MM.1S (cell line): ENCODE results near the gene LRRC18.

Experiments used
- DNase-seq: peaks from one replicate; pipeline ENCODE4 v3.0.0-alpha.2; 2015
- H2AFZ ChIP-seq: fragments of 300-600 bp; sonication (generic); 2 replicates; pipeline ENCODE4 v1.6.0; 2016; ENCODE audit warnings: antibody characterized with exemption, low read length
- H3F3A ChIP-seq: fragments of 300-600 bp; sonication (generic); 2 replicates; pipeline ENCODE4 v1.6.1; 2016; ENCODE audit warnings: mild to moderate bottlenecking, antibody characterized with exemption, low read length, moderate library complexity, mixed read lengths; ENCODE audit not compliant: insufficient read depth
- H3K27ac ChIP-seq: fragments of 300-600 bp; sonication (generic); 2 replicates; pipeline ENCODE4 v1.5.1; 2016; ENCODE audit warnings: mild to moderate bottlenecking, low read length
- H3K27me3 ChIP-seq: fragments of 300-600 bp; sonication (generic); replicated peaks from 2 replicates; pipeline ENCODE4 v1.6.0; 2016; ENCODE audit warnings: low read length; ENCODE audit not compliant: insufficient read depth
- H3K36me3 ChIP-seq: fragments of 300-600 bp; sonication (generic); replicated peaks from 2 replicates; pipeline ENCODE4 v1.6.1; 2016; ENCODE audit warnings: mild to moderate bottlenecking, low read length, mixed read lengths; ENCODE audit not compliant: insufficient read depth
- H3K4me1 ChIP-seq: fragments of 300-600 bp; sonication (generic); 2 replicates; pipeline ENCODE4 v1.6.1; 2016; ENCODE audit warnings: low read length, mixed read lengths
- H3K4me2 ChIP-seq: fragments of 300-600 bp; sonication (generic); 2 replicates; pipeline ENCODE4 v1.6.0; 2016; ENCODE audit warnings: low read depth, low read length
- H3K4me3 ChIP-seq: fragments of 300-600 bp; sonication (generic); 2 replicates; pipeline ENCODE4 v1.5.1; 2016; ENCODE audit warnings: low read length, mixed read lengths
- H3K79me2 ChIP-seq: fragments of 300-600 bp; sonication (generic); 2 replicates; pipeline ENCODE4 v1.6.1; 2016; ENCODE audit warnings: mixed run types, low read length, mixed read lengths
- H3K9ac ChIP-seq: fragments of 300-600 bp; sonication (generic); 2 replicates; pipeline ENCODE4 v1.6.1; 2016; ENCODE audit warnings: low read length, mixed read lengths
- H3K9me2 ChIP-seq: fragments of 300-600 bp; sonication (generic); replicated peaks from 2 replicates; pipeline ENCODE4 v1.6.1; 2016; ENCODE audit warnings: mild to moderate bottlenecking, low read length, mixed read lengths; ENCODE audit not compliant: insufficient read depth
- H3K9me3 ChIP-seq: fragments of 300-600 bp; sonication (generic); replicated peaks from 2 replicates; pipeline ENCODE4 v1.6.1; 2016; ENCODE audit warnings: mild to moderate bottlenecking, low read length, mixed read lengths; ENCODE audit not compliant: insufficient read depth
- H4K20me1 ChIP-seq: fragments of 300-600 bp; sonication (generic); 2 replicates; pipeline ENCODE4 v1.6.1; 2016; ENCODE audit warnings: mild to moderate bottlenecking, low read length, moderate library complexity, mixed read lengths; ENCODE audit not compliant: insufficient read depth
- CTCF ChIP-seq: fragments of 300-600 bp; sonication (generic); IDR thresholded peaks from 2 replicates; pipeline ENCODE4 v1.5.1; 2016; ENCODE audit warnings: antibody characterized with exemption, low read length, mixed read lengths
- EZH2 ChIP-seq: fragments of 300-600 bp; sonication (generic); optimal IDR thresholded peaks from 2 replicates; pipeline ENCODE3; 2017; ENCODE audit warnings: low read depth, mild to moderate bottlenecking, antibody characterized with exemption, low read length, mixed read lengths
- EZH2phosphoT487 ChIP-seq: fragments of 300-600 bp; sonication (generic); IDR thresholded peaks from 2 replicates; pipeline ENCODE4 v1.6.1; 2018; ENCODE audit warnings: antibody characterized with exemption, low read length

The LRRC18 gene

DNA sequence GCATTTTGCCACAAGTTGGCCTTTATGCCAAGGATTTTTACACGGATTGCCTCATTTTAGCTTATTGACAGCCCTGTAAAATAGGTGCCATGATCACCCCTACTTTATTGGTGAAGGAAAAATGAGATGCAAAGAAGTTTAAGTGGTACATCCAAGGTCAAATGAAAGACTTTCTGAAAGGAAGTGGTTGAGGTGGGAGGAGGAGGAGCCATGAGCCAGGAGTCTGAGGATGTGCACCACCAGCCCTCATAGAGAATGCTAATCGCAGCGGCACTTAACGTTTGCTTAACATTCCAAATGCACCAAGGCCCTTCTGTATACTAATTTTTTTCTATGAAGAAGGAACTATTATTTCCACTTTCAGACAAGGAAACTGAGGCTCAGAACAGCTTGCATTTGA lies 31.0 kb upstream of the LRRC18 start:
- Histone ChIP-seq H3K4me2 (no peak overlapping the region), H3K27me3 (no peaks in the 10 kb centered on the region), H3K79me2 (no peaks in the 10 kb centered on the region), H3K27ac (no peak overlapping the region), H2AFZ (no peak overlapping the region), H3K4me1 (no peaks in the 10 kb centered on the region), H3K4me3 (no peak overlapping the region), H3K9ac (no peak overlapping the region), H3F3A (no peaks in the 10 kb centered on the region), H4K20me1 (no peaks in the 10 kb centered on the region), H3K9me3 (no peaks in the 10 kb centered on the region), H3K9me2 (no peaks in the 10 kb centered on the region), H3K36me3 (no peaks in the 10 kb centered on the region)
- no peak for DNase-seq
- no peak for TF ChIP-seq CTCF
- TF ChIP-seq EZH2, result no peak

GRCh38 chr10:48970046-48970445 lies 30.4 kb upstream of the LRRC18 start:
- no peaks in the 10 kb centered on the region for H3K36me3 ChIP-seq
- no peaks in the 10 kb centered on the region for H3K27me3 ChIP-seq
- no peaks in the 10 kb centered on the region for H4K20me1 ChIP-seq
- no peak overlapping the region for H2AFZ ChIP-seq
- TF ChIP-seq EZH2, result no peak
- TF ChIP-seq CTCF, result no peak
- no peak for TF ChIP-seq EZH2phosphoT487
- no peak overlapping the region for H3K4me2 ChIP-seq
- H3F3A ChIP-seq, result no peaks in the 10 kb centered on the region
- H3K9me2 ChIP-seq, result no peaks in the 10 kb centered on the region
- no peak overlapping the region for H3K9ac ChIP-seq
- no peak for DNase-seq
- no peaks in the 10 kb centered on the region for H3K9me3 ChIP-seq
- H3K27ac ChIP-seq, result no peak overlapping the region
- H3K4me1 ChIP-seq, result no peaks in the 10 kb centered on the region
- H3K4me3 ChIP-seq, result no peak overlapping the region
- H3K79me2 ChIP-seq, result no peaks in the 10 kb centered on the region

GRCh38 chr10:48968036-48968435 lies 28.4 kb upstream of the LRRC18 start:
- H3K79me2 ChIP-seq, result no peaks in the 10 kb centered on the region
- H3K9me2 ChIP-seq, result no peaks in the 10 kb centered on the region
- H3K27me3 ChIP-seq, result no peaks in the 10 kb centered on the region
- no peaks in the 10 kb centered on the region for H3K4me1 ChIP-seq
- no peak for DNase-seq
- no peaks in the 10 kb centered on the region for H3K9me3 ChIP-seq
- no peak overlapping the region for H2AFZ ChIP-seq
- TF ChIP-seq EZH2phosphoT487 (no peak), EZH2 (no peak), CTCF (no peak)
- no peak overlapping the region for H3K9ac ChIP-seq
- no peaks in the 10 kb centered on the region for H4K20me1 ChIP-seq
- no peak overlapping the region for H3K27ac ChIP-seq
- no peaks in the 10 kb centered on the region for H3F3A ChIP-seq
- no peak overlapping the region for H3K4me3 ChIP-seq
- no peaks in the 10 kb centered on the region for H3K36me3 ChIP-seq
- no peak overlapping the region for H3K4me2 ChIP-seq
